SK-N-SH (cell line): Measurements from ENCODE around the gene CDC42EP4.

Experiments
- JUND ChIP-seq: IDR thresholded peaks from 2 replicates; pipeline ENCODE4 v1.4.0; 2012
- NRF1 ChIP-seq: IDR thresholded peaks from 2 replicates; pipeline ENCODE4 v1.6.1; 2012; ENCODE audit warnings: low read depth, mild to moderate bottlenecking, low read length
- REST ChIP-seq: IDR thresholded peaks from 2 replicates; pipeline ENCODE4 v1.6.1; 2012; ENCODE audit warnings: mild to moderate bottlenecking, low read depth, low read length, moderate library complexity

DNA sequence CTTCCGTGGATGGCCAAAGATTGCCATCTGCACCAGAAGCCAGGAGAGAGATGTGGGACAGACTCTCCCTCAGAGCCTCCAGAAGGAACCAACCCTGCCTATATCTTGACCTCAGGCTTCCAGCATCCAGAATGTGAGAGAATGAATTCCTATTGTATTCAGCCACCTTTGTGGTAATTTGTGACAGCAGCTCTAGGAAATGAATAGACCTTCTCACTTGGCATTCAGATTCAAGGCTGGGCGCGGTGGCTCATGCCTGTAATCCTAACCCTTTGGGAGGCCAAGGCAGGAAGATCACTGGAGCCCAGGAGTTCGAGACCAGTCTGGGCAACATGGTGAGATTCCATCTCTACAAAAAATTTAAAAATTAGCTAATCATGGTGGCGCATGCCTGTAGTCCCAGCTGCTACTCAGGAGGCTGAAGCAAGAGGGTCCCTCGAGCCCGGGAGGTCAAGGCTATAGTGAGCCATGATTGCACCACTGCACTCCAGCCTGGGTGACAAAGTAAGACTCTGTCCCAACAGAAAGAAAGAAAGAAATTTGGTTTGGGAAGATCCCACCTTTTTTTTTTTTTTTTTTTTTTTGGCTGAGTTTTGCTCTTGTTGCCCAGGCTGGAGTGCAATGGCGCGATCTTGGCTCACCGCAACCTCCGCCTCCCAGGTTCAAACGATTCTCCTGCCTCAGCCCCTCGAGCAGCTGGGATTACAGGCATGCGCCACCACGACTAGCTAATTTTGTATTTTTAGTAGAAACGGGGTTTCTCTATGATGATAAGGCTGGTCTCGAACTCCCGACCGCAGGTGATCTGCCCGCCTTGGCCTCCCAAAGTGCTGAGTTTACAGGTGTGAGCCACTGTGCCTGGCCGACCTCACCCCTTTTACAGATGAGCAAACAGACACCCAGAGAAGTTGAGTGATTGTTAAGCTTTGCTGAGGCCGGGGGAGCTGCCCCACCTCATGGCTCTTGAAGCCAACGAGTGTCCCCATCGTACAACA is 45.9 kb downstream of the CDC42EP4 start:
- TF ChIP-seq NRF1 (no peak), REST (no peak), JUND (no peak)
